Thoracic aorta (tissue), 2 donors: Measurements from ENCODE around the gene ACR. TPM values are rescaled to one million over a fixed set of nuclear protein-coding genes. Genes with fewer than 3 reads are reported as not detected.
"Not testable (repeated sequence)": the region's sequence is repeated elsewhere in the genome, so short reads cannot be mapped to it uniquely, and the experiment has no call there.

Source experiments
- ATAC-seq: fragments of 150-250 bp; one replicate; pipeline ENCODE4 v1.8.0; 2017; ENCODE audit warnings: low read depth; ENCODE audit not compliant: insufficient number of reproducible peaks, low FRiP score
- DNase-seq: peaks from one replicate; pipeline ENCODE4 v3.0.0-alpha.2; 2020; ENCODE audit warnings: low spot score
- H3K27ac ChIP-seq, 2 donors: fragments of 200-600 bp; sonication (generic); 1 replicate in 1 of 2; 2 replicates in 1 of 2; pipeline ENCODE4 v1.5.1; 2016; ENCODE audit warnings: mild to moderate bottlenecking in 2 of 2, moderate library complexity in 2 of 2
- H3K27me3 ChIP-seq: fragments of 200-600 bp; sonication (generic); replicated peaks from 2 replicates; pipeline ENCODE4 v1.6.0; 2016; ENCODE audit warnings: mild to moderate bottlenecking; ENCODE audit not compliant: insufficient read depth
- H3K36me3 ChIP-seq: fragments of 200-600 bp; sonication (generic); one replicate; pipeline ENCODE4 v1.5.1; 2016
- H3K4me1 ChIP-seq, 2 donors: fragments of 200-600 bp; sonication (generic); 1 replicate in 1 of 2; 2 replicates in 1 of 2; pipeline versions ENCODE4 v1.5.1 to v1.6.0; 2016; ENCODE audit warnings: low read depth in 2 of 2, mild to moderate bottlenecking in 1 of 2; ENCODE audit not compliant: control insufficient read depth in 1 of 2
- H3K4me3 ChIP-seq: fragments of 200-600 bp; sonication (generic); 2 replicates; pipeline ENCODE4 v1.5.1; 2016; ENCODE audit warnings: mild to moderate bottlenecking
- H3K9me3 ChIP-seq: fragments of 200-600 bp; sonication (generic); 2 replicates; pipeline ENCODE4 v1.5.1; 2016
- total RNA-seq, 2 donors: library from RNA; depleted of rRNA; stranded (reverse); fragments of >200 nt; gene quantifications; one replicate each; pipeline versions ENCODE4 v1.1.0 to v1.2.3, GENCODE V29; 2016

ACR gene
- total RNA-seq, 2 donors from 2014 or later, result not detected

DNA sequence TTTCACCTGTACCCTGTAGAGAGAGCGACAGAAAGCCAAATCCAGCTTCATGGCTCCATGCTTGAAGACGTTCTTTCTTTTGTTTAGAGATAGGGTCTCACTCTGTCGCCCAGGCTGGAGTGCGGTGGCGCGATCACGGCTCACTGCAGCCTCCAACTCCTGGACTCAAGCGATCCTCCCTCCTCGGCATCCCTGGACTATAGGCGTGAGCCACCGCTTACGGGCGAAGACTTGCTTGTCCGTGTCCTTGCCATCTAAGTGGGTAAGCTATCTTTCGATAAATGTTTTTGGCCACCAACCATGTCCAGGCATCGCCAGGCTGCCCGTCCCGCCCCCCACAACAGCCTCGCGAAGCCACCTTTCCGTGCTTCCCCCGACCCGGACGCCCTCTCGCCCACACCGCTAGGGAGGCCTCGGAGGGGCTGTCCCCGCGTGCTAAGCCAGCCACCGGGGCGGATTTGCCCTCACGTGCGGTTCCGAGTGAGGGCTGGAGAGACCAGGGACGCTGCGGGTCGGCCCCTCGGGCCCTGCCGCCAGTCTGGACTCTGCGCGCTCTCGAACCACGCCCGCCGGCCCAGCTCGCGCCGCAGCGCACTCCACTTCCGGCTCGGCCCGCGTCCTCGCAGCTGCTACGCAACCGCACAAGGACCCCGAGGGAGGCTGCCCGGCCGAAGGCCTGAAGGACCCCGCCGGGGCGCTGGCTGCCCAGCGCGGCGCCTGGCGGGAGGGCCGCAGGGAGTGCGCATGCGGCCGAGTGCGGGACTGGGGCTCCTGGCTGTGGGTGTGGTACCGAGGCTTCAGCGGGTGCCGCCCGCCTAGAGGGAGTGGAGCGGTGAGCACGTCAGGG is 45.3 kb downstream of the ACR start, which contains the start of gene RABL2B:
Gene RABL2B, minus strand, starts transcription at position 604 of the 847 bp plus-strand sequence. CDS start 1,342 bp downstream, outside the sequence.
- peak within 1 kb of the TSS; percentile 74 for H3K4me3 ChIP-seq
- not testable (repeated sequence) for H3K27ac ChIP-seq, H3K27me3 ChIP-seq, H3K36me3 ChIP-seq, H3K9me3 ChIP-seq
- ATAC-seq (peak; percentile 95), DNase-seq (peak; percentile 21)
- peaks cover 0 to 14% of the 10 kb centered on the region in 2 donors for H3K4me1 ChIP-seq

DNA sequence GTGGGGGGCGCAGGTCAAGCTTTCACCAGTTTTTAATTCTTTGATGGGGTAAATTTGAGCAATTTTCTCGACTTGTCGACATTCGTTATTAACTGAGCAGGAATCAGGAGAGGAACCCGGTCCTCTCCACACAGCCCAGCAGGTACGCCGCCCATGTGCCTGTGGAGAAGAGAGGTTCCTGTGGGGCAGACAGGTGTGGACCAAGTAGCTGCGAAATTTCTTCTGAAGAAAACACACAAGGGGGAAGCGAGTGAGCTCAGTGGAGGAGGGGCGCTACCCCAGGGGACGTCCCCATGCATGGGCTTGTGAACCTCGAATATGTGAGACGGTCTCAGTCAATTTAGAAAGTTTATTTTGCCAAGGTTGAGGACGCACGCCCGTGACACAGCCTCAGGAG is 45.9 kb downstream of the ACR start:
- ATAC-seq, DNase-seq, H3K27ac ChIP-seq, H3K9me3 ChIP-seq, H3K36me3 ChIP-seq, H3K27me3 ChIP-seq: not testable (repeated sequence)
- peak overlapping the region; percentile 74 for H3K4me3 ChIP-seq
- peaks cover 0 to 14% of the 10 kb centered on the region in 2 donors for H3K4me1 ChIP-seq

DNA sequence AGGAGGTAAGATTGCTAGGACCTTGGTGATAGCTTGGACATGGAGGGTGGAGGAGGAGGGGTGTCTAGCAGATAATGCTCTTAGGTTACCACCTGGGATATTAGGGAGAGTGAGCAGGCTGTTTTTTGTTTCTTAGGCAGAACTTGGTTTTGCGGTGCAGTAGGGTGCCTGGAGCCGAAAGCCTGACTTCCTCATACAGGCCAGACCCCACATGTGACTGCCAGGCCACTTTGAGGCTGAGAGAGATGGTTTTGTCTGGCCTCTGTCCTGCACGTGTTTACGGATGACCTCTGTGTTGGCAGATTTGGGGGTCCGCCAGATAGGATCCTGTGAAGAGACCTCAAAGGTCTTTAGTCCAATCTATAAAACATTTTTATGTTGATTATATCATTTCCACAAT is 47.3 kb downstream of the ACR start:
- not testable (repeated sequence) for DNase-seq, H3K9me3 ChIP-seq, H3K4me3 ChIP-seq, H3K36me3 ChIP-seq, ATAC-seq, H3K27me3 ChIP-seq, H3K27ac ChIP-seq
- peaks cover 0 to 14% of the 10 kb centered on the region in 2 donors for H3K4me1 ChIP-seq

DNA sequence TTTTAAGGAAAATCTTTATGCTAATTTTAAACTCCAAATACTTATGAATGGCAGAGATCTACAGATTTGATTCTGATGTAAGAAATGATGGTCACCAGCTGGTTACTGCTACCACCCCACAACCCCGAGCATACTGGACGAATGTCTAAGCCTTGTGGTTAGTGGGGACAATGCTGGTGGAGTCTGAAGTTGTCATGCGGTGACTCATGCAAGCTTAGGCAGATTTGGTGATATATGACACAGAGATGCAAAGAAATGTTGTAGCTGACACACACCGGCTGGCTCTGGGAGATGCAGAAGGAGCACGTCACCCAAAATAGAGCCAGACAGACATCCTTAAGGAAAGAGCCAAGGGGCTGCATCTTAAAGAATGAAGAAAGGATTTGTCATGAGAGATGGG is 48.9 kb downstream of the ACR start:
- H3K9me3 ChIP-seq, ATAC-seq, DNase-seq, H3K27me3 ChIP-seq, H3K36me3 ChIP-seq, H3K27ac ChIP-seq, H3K4me3 ChIP-seq: not testable (repeated sequence)
- peaks cover 0 to 14% of the 10 kb centered on the region in 2 donors for H3K4me1 ChIP-seq

Other genes with a start within 250 kb of the ACR start
- 10 to 100 TPM; 61.9 to 87.6 TPM for gene LMF2, start 230.5 kb upstream of the ACR start, total RNA-seq
- gene NCAPH2, start 230.0 kb upstream of the ACR start, total RNA-seq, result 10 to 100 TPM; 40.8 to 50.4 TPM
- gene SCO2, start 212.6 kb upstream of the ACR start, total RNA-seq, result 1 to 10 TPM; 3.5 to 4.5 TPM
- gene TYMP, start 208.2 kb upstream of the ACR start, total RNA-seq, result 10 to 100 TPM; 90.4 to 95.7 TPM
- gene KLHDC7B, start 192.3 kb upstream of the ACR start, total RNA-seq, result not detected
- not detected for gene SYCE3, start 175.3 kb upstream of the ACR start, total RNA-seq
- 10 to 100 TPM; 14.6 to 21.4 TPM for gene CPT1B, start 159.8 kb upstream of the ACR start, total RNA-seq
- gene CHKB, start 155.4 kb upstream of the ACR start, total RNA-seq, result 10 to 100 TPM; 52.6 to 78.7 TPM
- gene MAPK8IP2, start 137.4 kb upstream of the ACR start, total RNA-seq, result under 1 TPM; 0.41 to 0.92 TPM
- 10 to 100 TPM; 38.4 to 75.4 TPM for gene ARSA, start 110.1 kb upstream of the ACR start, total RNA-seq
- gene SHANK3, start 65.4 kb upstream of the ACR start, total RNA-seq, result 10 to 100 TPM; 10.7 to 14.3 TPM
- gene RABL2B, start 45.4 kb downstream of the ACR start, total RNA-seq, result 10 to 100 TPM; 14.7 to 19.9 TPM